ENCODE measurements around the gene DCDC2C.

DNA sequence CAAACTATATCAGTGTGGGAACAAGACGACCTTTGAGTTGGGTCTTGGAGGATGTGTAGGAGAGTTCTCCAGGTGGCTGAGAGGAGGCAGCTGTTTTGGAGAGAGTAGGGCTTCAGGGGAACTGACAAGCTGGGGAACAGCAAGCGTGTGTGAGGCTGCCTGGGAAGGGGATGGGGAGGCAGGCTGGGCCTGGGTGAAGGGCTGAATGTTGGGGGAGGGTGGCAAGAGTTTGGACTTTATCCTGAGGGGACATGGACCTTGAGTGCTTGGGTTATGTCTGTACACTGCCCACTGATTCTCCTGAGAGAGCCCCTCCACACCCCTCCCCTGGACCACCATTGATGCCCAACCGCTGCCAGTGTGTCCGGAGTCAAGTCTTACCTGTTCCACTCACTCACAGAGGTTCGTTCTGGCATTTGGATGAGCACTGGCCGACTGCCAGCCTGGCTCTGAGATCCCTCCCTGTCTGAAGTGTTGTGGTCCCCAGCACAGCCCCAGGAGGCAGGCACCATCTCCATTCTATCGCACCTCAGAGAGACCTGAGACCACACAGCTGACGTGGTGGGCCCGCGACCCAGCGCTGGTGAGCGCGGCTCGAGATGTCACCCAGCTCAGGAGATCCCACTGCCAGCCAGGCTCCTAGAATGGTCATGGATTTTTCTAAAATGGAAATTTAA, 59.5 kb downstream of the DCDC2C start:
- TF ChIP-seq EHMT2 (IDR thresholded peaks at IDR 0.05; ENCODE audit: low read depth) (no peak), CTCF (IDR thresholded peaks at IDR 0.05) (no peak), ELK1 (IDR thresholded peaks at IDR 0.05; ENCODE audit: low read depth, low read length) (no peak), RNF2 (IDR thresholded peaks at IDR 0.05; ENCODE audit: borderline replicate concordance, low read depth) (no peak), CEBPB (IDR thresholded peaks at IDR 0.05) (no peak)

Data from A549 (cell line).